SK-N-SH (cell line): ENCODE measurements around the gene LRP1. TPM values are rescaled to one million over a fixed set of nuclear protein-coding genes. Genes with fewer than 3 reads are reported as not detected.

Experiments
- CTCF ChIA-PET: fragments of 300-600, 350-600 bp; formaldehyde crosslinking; extraction: SDS; loops from one replicate; lab custom pipeline; 2021; lab: Yijun Ruan, JAX
- POLR2A ChIA-PET: fragments of 350-600 bp; sonication (Branson Sonifier 250); formaldehyde crosslinking; extraction: SDS; loops from one replicate; lab custom pipeline; 2020; ENCODE audit warnings: antibody characterized with exemption, inconsistent platforms; lab: Yijun Ruan, JAX
- DNase-seq: peaks from one replicate; pipeline ENCODE4 v3.0.0; 2012
- H2AFZ ChIP-seq: fragments of 200-600 bp; sonication (generic); 2 replicates; pipeline ENCODE4 v1.8.1; 2016; ENCODE audit warnings: antibody characterized with exemption, mild to moderate bottlenecking, low read depth
- H3F3A ChIP-seq: fragments of 200-600 bp; sonication (generic); replicated peaks from 2 replicates; pipeline ENCODE3; 2016; ENCODE audit warnings: antibody characterized with exemption, mild to moderate bottlenecking; ENCODE audit not compliant: insufficient read depth
- H3K27ac ChIP-seq, 2 experiments: fragments of 200-500 bp in 1 of 2; fragments of 200-600 bp in 1 of 2; sonication (Bioruptor generic) in 1 of 2; sonication (generic), shearing (Covaris generic) in 1 of 2; 2 replicates each; pipeline versions ENCODE4 v1.5.1 to v1.6.1; 2014 to 2016; ENCODE audit warnings: low read depth in 2 of 2, inconsistent platforms in 1 of 2, low read length in 1 of 2, mild to moderate bottlenecking in 1 of 2, mixed read lengths in 1 of 2
- H3K27me3 ChIP-seq: fragments of 200-600 bp; sonication (generic), shearing (Covaris generic); 2 replicates; pipeline ENCODE4 v1.6.1; 2016; ENCODE audit warnings: mixed run types; ENCODE audit not compliant: insufficient read depth
- H3K36me3 ChIP-seq, 2 experiments: fragments of 200-500 bp in 1 of 2; fragments of 200-600 bp in 1 of 2; sonication (Bioruptor generic) in 1 of 2; sonication (generic) in 1 of 2; replicated peaks in 1 of 2; 2 replicates each; pipeline versions ENCODE3 to v1.5.1; 2014 to 2016; ENCODE audit warnings: low read length in 1 of 2, mild to moderate bottlenecking in 1 of 2; ENCODE audit not compliant: insufficient read depth in 2 of 2, control insufficient read depth in 1 of 2
- H3K4me1 ChIP-seq, 2 experiments: fragments of 200-500 bp in 1 of 2; fragments of 200-600 bp in 1 of 2; sonication (Bioruptor generic) in 1 of 2; sonication (generic), shearing (Covaris generic) in 1 of 2; 2 replicates each; pipeline versions ENCODE4 v1.5.1 to v1.6.1; 2014 to 2016; ENCODE audit warnings: low read depth in 1 of 2, low read length in 1 of 2, mixed run types in 1 of 2; ENCODE audit not compliant: insufficient read depth in 2 of 2, control insufficient read depth in 1 of 2
- H3K4me2 ChIP-seq: fragments of 200-600 bp; sonication (generic), shearing (Covaris generic); 2 replicates; pipeline ENCODE4 v1.6.1; 2017; ENCODE audit warnings: mixed run types
- H3K4me3 ChIP-seq, 2 experiments: fragments of 200-500 bp in 1 of 2; fragments of 200-600 bp in 1 of 2; sonication (Bioruptor generic) in 1 of 2; sonication (generic), shearing (Covaris generic) in 1 of 2; 2 replicates each; pipeline versions ENCODE4 v1.5.1 to v1.8.1; 2014 to 2016; ENCODE audit warnings: low read depth in 2 of 2, inconsistent platforms in 1 of 2, low read length in 1 of 2, mild to moderate bottlenecking in 1 of 2, mixed read lengths in 1 of 2, moderate library complexity in 1 of 2
- H3K79me2 ChIP-seq: fragments of 200-600 bp; sonication (generic); 2 replicates; pipeline ENCODE4 v1.8.1; 2017; ENCODE audit warnings: mild to moderate bottlenecking; ENCODE audit not compliant: insufficient read depth
- H3K9ac ChIP-seq: fragments of 200-600 bp; sonication (generic); 2 replicates; pipeline ENCODE4 v1.6.1; 2017; ENCODE audit warnings: mixed run types
- H3K9me2 ChIP-seq: fragments of 200-600 bp; sonication (generic); 2 replicates; pipeline ENCODE4 v1.6.1; 2017; ENCODE audit warnings: mixed run types
- H3K9me3 ChIP-seq: fragments of 200-600 bp; sonication (generic); 2 replicates; pipeline ENCODE4 v1.6.1; 2017; ENCODE audit warnings: mixed run types, mild to moderate bottlenecking, moderate library complexity
- H4K20me1 ChIP-seq: fragments of 200-600 bp; sonication (generic); 2 replicates; pipeline ENCODE4 v1.6.1; 2017; ENCODE audit warnings: mild to moderate bottlenecking, mixed run types; ENCODE audit not compliant: insufficient read depth
- ELF1 ChIP-seq: IDR thresholded peaks from 2 replicates; pipeline ENCODE4 v1.4.0; 2012
- EZH2phosphoT487 ChIP-seq: fragments of 200-600 bp; sonication (generic); IDR thresholded peaks from 2 replicates; pipeline ENCODE4 v1.6.1; 2017; ENCODE audit warnings: low read depth, mixed run types, mild to moderate bottlenecking, antibody characterized with exemption, moderate library complexity, borderline replicate concordance
- FOSL2 ChIP-seq: IDR thresholded peaks from 2 replicates; pipeline ENCODE4 v1.4.0; 2012; ENCODE audit warnings: low read depth, mild to moderate bottlenecking, moderate library complexity, borderline replicate concordance
- GATA2 ChIP-seq: sonication (generic); formaldehyde crosslinking; IDR thresholded peaks from 2 replicates; pipeline ENCODE4 v1.5.0; 2020; ENCODE audit warnings: mild to moderate bottlenecking, missing genetic modification reagents
- MXI1 ChIP-seq: IDR thresholded peaks from 2 replicates; pipeline ENCODE4 v1.6.1; 2012; ENCODE audit warnings: mild to moderate bottlenecking, low read depth, low read length, improper control_type of control experiment
- RCOR1 ChIP-seq: fragments of 150-350 bp; IDR thresholded peaks from 2 replicates; pipeline ENCODE4 v1.6.1; 2017; ENCODE audit warnings: antibody characterized with exemption, low read length
- RFX5 ChIP-seq: IDR thresholded peaks from 2 replicates; pipeline ENCODE4 v1.6.1; 2012; ENCODE audit warnings: mild to moderate bottlenecking, improper control_type of control experiment, low read length
- RXRA ChIP-seq: IDR thresholded peaks from 2 replicates; pipeline ENCODE4 v1.4.0; 2012; ENCODE audit warnings: low read depth, mild to moderate bottlenecking, borderline replicate concordance
- SMC3 ChIP-seq: IDR thresholded peaks from 2 replicates; pipeline ENCODE4 v1.6.1; 2012; ENCODE audit warnings: low read depth, low read length, improper control_type of control experiment
- TEAD4 ChIP-seq: IDR thresholded peaks from 2 replicates; pipeline ENCODE4 v1.4.0; 2012; ENCODE audit warnings: mild to moderate bottlenecking, borderline replicate concordance; ENCODE audit not compliant: insufficient read depth
- WGBS: methylation state at CpG from one replicate; pipeline ENCODE4 v1.1.6; 2017; ENCODE audit warnings: low lambda C conversion rate; 5-methylcytosine and 5-hydroxymethylcytosine counted together
- polyA plus RNA-seq, 3 experiments: library from polyadenylated mRNA; depleted of rRNA; stranded (reverse); fragments of >200 nt; gene quantifications; 2 replicates each; pipeline ENCODE4 v1.2.3, GENCODE V29; 2012
- TF ChIP-seq, protein P1 (sequence below): fragments of 150-350 bp; IDR thresholded peaks from 2 replicates; pipeline ENCODE4 v1.6.1; 2016; ENCODE audit warnings: mild to moderate bottlenecking, low read depth, low read length
- TF ChIP-seq, protein P2 (sequence below): IDR thresholded peaks from 2 replicates; pipeline ENCODE4; 2012
- TF ChIP-seq, protein P3 (sequence below): IDR thresholded peaks from 2 replicates; pipeline ENCODE4 v1.4.0; 2012; ENCODE audit warnings: low read depth, borderline replicate concordance
- TF ChIP-seq, protein P4 (sequence below): IDR thresholded peaks from 2 replicates; pipeline ENCODE4 v1.4.0; 2012; ENCODE audit warnings: low read depth, borderline replicate concordance
- TF ChIP-seq, protein P5 (sequence below): IDR thresholded peaks from 2 replicates; pipeline ENCODE4 v1.4.0; 2012; ENCODE audit warnings: low read depth
- TF ChIP-seq, protein P6 (sequence below): IDR thresholded peaks from 2 replicates; pipeline ENCODE4 v1.6.1; 2012; ENCODE audit warnings: mild to moderate bottlenecking, low read depth, low read length, moderate library complexity

Gene LRP1
- polyA plus RNA-seq, 1 of the 3 experiments (the other 2 are of a cell fraction), result 55.0 TPM

DNA sequence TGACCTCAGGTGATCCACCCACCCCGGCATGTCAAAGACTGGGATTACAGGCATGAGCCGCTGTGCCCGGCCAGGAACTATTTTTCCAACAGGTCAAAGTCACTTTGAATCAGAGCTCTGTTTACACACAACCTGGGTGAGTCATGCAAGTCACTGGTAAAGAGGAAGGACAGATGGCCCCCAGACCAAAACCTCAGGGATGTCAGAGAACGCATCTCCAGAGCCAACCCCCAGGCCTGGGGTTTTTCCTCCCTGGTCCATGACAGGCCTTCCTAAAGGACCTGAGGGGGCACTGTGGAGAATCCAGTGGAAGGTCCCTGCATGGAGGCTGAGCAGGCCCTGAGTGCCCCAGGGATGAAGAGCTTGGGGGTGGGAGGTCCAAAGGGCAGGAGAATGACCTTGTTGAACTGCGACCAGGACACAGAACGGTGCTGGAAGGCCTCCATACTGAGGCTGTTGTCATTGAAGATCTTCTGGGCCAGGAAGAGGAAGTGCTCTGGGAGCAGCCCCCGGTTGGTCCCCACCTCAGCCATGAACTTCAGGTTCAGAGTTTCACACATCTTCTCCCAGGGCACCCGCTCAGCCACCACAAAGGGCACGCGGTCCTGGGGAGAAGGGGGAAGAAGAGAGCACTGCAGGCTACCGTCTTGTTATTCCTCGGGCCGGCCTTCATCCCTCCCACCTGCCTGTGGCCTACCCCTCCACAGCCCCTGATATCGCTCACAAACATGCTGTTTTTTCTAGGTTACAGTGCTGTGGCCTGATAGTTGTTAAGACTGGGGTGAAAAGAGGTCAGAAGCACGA, 26.2 kb upstream of the LRP1 start:
- H3K79me2 ChIP-seq, result no peaks in the 10 kb centered on the region
- no peaks in the 10 kb centered on the region for H3K27me3 ChIP-seq
- H2AFZ ChIP-seq, result no peak overlapping the region
- H4K20me1 ChIP-seq, result no peaks in the 10 kb centered on the region
- peaks cover 0 to 2% of the 10 kb centered on the region in 2 experiments; a peak in 1 of 4 replicates for H3K4me1 ChIP-seq
- WGBS, result 79% methylated on average over 11 of the region's 15 CpGs
- TF ChIP-seq ELF1 (no peak), RCOR1 (no peak), MXI1 (no peak), GATA2 (CRISPR knock-in tag) (no peak), RFX5 (no peak)
- TF ChIP-seq, protein P1, sequence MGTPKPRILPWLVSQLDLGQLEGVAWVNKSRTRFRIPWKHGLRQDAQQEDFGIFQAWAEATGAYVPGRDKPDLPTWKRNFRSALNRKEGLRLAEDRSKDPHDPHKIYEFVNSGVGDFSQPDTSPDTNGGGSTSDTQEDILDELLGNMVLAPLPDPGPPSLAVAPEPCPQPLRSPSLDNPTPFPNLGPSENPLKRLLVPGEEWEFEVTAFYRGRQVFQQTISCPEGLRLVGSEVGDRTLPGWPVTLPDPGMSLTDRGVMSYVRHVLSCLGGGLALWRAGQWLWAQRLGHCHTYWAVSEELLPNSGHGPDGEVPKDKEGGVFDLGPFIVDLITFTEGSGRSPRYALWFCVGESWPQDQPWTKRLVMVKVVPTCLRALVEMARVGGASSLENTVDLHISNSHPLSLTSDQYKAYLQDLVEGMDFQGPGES, result no peak
- TF ChIP-seq, protein P2, sequence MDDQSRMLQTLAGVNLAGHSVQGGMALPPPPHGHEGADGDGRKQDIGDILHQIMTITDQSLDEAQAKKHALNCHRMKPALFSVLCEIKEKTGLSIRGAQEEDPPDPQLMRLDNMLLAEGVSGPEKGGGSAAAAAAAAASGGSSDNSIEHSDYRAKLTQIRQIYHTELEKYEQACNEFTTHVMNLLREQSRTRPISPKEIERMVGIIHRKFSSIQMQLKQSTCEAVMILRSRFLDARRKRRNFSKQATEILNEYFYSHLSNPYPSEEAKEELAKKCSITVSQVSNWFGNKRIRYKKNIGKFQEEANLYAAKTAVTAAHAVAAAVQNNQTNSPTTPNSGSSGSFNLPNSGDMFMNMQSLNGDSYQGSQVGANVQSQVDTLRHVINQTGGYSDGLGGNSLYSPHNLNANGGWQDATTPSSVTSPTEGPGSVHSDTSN, result no peak
- no peaks in the 10 kb centered on the region for H3K9me3 ChIP-seq
- no peak overlapping the region for H3K4me3 ChIP-seq
- no peaks in the 10 kb centered on the region for H3K36me3 ChIP-seq
- no peak overlapping the region for H3K9ac ChIP-seq
- H3K27ac ChIP-seq, result no peak overlapping the region
- CTCF ChIA-PET, result interaction anchor here (0.5 to 23.2 kb wide), 8 partner anchors 10 to 140 kb away, joined by 3 to 339 read pairs (median 4); partner anchors contain the start of gene NEMP1
- DNase-seq, result peak; percentile 40
- POLR2A ChIA-PET, result interaction anchor here (0.6 kb wide), 1 partner anchor 28 kb away, joined by 5 read pairs; no protein-coding TSS in a partner anchor
- H3K4me2 ChIP-seq, result no peak overlapping the region
- no peaks in the 10 kb centered on the region for H3K9me2 ChIP-seq
- no peaks in the 10 kb centered on the region for H3F3A ChIP-seq

DNA sequence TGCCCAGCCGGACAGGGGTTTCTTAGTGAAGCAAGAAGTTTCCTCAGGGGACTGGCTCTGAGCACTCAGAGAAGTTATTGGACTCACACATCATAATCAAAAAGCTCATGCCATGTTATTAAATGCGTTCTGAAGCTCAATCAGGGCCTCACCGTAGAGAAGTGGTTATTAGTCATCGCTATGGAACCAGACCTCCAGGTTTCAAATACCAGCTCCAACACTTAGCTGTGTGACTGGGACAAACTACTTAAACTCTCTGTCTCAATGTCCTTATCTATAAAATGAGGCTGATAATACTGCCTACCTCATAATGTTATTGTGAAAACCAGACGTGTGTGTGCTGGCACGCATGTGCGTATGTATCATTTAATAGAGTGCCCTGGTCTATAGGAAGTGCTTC, 24.4 kb upstream of the LRP1 start:
- Histone ChIP-seq H3K4me1 (peaks cover 0 to 2% of the 10 kb centered on the region in 2 experiments; a peak in 1 of 4 replicates), H3K4me2 (no peak overlapping the region), H3K9me3 (no peaks in the 10 kb centered on the region), H3K9me2 (no peaks in the 10 kb centered on the region), H3K27ac (no peak overlapping the region), H3K9ac (no peak overlapping the region), H3K79me2 (no peaks in the 10 kb centered on the region), H2AFZ (no peak overlapping the region), H3F3A (no peaks in the 10 kb centered on the region), H3K4me3 (no peak overlapping the region), H3K36me3 (no peaks in the 10 kb centered on the region), H3K27me3 (no peaks in the 10 kb centered on the region), H4K20me1 (no peaks in the 10 kb centered on the region)
- ChIA-PET CTCF (interaction anchor here (1.1 to 23.2 kb wide), 8 partner anchors 8 to 110 kb away, joined by 4 to 339 read pairs (median 7); partner anchors contain the start of genes NEMP1 and ZBTB39), POLR2A (no interaction called here)
- WGBS, result 76% methylated on average over 7 of the region's 7 CpGs
- DNase-seq, result no peak
- TF ChIP-seq, protein P3, sequence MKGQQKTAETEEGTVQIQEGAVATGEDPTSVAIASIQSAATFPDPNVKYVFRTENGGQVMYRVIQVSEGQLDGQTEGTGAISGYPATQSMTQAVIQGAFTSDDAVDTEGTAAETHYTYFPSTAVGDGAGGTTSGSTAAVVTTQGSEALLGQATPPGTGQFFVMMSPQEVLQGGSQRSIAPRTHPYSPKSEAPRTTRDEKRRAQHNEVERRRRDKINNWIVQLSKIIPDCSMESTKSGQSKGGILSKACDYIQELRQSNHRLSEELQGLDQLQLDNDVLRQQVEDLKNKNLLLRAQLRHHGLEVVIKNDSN, result no peak
- no peak for TF ChIP-seq EZH2phosphoT487
- no peak for TF ChIP-seq FOSL2
- no peak for TF ChIP-seq RCOR1
- TF ChIP-seq, protein P4, sequence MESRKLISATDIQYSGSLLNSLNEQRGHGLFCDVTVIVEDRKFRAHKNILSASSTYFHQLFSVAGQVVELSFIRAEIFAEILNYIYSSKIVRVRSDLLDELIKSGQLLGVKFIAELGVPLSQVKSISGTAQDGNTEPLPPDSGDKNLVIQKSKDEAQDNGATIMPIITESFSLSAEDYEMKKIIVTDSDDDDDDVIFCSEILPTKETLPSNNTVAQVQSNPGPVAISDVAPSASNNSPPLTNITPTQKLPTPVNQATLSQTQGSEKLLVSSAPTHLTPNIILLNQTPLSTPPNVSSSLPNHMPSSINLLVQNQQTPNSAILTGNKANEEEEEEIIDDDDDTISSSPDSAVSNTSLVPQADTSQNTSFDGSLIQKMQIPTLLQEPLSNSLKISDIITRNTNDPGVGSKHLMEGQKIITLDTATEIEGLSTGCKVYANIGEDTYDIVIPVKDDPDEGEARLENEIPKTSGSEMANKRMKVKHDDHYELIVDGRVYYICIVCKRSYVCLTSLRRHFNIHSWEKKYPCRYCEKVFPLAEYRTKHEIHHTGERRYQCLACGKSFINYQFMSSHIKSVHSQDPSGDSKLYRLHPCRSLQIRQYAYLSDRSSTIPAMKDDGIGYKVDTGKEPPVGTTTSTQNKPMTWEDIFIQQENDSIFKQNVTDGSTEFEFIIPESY, result no peak
- TF ChIP-seq, protein P5, sequence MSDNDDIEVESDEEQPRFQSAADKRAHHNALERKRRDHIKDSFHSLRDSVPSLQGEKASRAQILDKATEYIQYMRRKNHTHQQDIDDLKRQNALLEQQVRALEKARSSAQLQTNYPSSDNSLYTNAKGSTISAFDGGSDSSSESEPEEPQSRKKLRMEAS, result no peak
- TF ChIP-seq RXRA, result no peak
- TF ChIP-seq ELF1, result no peak
- TF ChIP-seq, protein P6, sequence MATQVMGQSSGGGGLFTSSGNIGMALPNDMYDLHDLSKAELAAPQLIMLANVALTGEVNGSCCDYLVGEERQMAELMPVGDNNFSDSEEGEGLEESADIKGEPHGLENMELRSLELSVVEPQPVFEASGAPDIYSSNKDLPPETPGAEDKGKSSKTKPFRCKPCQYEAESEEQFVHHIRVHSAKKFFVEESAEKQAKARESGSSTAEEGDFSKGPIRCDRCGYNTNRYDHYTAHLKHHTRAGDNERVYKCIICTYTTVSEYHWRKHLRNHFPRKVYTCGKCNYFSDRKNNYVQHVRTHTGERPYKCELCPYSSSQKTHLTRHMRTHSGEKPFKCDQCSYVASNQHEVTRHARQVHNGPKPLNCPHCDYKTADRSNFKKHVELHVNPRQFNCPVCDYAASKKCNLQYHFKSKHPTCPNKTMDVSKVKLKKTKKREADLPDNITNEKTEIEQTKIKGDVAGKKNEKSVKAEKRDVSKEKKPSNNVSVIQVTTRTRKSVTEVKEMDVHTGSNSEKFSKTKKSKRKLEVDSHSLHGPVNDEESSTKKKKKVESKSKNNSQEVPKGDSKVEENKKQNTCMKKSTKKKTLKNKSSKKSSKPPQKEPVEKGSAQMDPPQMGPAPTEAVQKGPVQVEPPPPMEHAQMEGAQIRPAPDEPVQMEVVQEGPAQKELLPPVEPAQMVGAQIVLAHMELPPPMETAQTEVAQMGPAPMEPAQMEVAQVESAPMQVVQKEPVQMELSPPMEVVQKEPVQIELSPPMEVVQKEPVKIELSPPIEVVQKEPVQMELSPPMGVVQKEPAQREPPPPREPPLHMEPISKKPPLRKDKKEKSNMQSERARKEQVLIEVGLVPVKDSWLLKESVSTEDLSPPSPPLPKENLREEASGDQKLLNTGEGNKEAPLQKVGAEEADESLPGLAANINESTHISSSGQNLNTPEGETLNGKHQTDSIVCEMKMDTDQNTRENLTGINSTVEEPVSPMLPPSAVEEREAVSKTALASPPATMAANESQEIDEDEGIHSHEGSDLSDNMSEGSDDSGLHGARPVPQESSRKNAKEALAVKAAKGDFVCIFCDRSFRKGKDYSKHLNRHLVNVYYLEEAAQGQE, result no peak
- TF ChIP-seq TEAD4, result no peak
- no peak for TF ChIP-seq SMC3
